Stimulated activated CD4-positive, alpha-beta T cell treated with anti-CD3 and anti-CD28 coated beads, Interleukin-1b, Interleukin-23, amount 100 ng/mL, for 1 hour (primary cell): Measurements from ENCODE around the gene TNFRSF21.
A peak's percentile ranks its signal among the peaks of the same experiment; 100 is the strongest.
"Not testable (repeated sequence)": the region's sequence is repeated elsewhere in the genome, so short reads cannot be mapped to it uniquely, and the experiment has no call there.

ENCODE experiments used
- DNase-seq, 2 donors: peaks; one replicate each; pipeline ENCODE4 v3.0.0-alpha.2; 2020; ENCODE audit warnings: low read depth in 2 of 2

The TNFRSF21 gene

GRCh38 chr6:47309291-47310130 lies at the start of gene TNFRSF21:
TNFRSF21 (minus strand) TSS chr6:47309905; CDS start chr6:47309511, 394 bp downstream.
- peak in 1 of 2 donors; percentile 55 for DNase-seq

DNA sequence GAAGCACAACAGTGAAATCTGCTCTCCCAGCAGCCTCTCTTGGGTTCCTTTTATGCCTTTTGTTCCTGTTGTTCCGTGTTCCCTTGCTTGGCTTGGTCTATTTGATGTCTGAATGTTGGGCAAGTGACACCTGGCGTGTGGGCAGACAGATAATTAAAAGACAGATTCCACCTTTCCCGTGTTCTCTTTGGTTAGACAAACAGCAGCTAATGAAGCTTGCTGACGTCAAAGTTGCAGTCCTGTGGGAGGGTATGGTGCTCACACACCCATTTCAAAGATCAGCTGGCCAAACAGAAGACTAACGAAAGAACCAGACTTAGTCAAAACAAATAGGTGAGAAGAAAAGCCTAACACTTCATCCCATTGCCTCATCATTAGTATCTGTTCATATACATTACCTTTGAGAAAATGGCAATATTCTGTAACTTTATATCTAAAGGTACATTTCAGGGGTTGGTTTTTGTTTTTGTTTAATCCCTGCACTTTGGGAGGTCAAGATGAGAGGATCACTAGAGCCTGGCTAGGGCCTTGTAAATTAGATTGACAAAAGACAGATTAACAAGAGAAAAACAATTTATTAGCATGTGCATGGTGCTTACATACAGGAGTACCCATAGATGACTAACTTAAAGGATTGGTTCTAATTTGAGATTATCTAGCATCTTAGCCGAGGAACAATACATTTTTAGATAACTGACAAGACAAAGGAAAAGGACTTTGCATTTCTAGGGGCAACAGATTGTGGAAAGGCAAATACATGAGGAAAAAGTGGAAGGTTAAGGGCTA lies 48.9 kb upstream of the TNFRSF21 start:
- DNase-seq: no peak

DNA sequence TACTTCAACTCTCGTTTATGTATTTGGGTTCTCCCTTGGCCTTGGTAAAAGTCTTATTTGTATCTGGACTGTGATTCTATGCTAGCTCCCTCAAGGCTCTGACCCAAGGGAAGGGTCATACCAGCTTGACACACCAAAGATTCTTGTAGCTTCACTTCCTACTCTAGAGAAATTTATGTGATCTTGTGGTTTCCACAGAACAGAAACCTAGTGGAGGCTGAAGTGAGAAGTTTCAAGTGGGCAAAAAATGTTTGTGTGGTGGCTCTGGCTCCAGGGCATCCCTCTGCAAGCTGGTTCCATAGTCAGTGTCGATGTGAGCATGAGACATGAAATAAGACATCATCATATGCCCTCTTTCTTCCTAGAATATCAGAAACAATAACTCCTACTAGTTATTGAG lies 48.1 kb upstream of the TNFRSF21 start:
- DNase-seq: no peak

- no peak for DNase-seq
Observed at GRCh38 chr6:47355496-47355895, 45.8 kb upstream of the TNFRSF21 start.

DNA sequence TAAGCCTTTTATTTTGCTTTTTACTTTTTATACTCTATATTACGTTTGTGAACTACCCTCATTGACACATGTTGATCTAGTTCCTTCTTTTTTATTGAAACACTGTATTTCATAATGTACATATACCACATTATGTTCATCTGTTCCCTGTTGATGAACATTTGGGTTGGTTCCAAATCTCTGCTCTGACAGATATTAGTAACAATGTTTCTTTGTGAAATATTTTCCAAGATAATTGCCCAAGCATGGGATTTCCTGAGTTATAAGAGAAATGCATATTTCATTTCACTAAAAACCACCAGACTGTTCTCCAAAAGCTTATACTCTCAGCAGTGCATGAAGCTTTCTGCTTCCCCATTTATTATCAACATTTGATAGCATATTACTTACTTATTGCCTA lies 44.2 kb upstream of the TNFRSF21 start:
- no peak for DNase-seq

GRCh38 chr6:47352966-47353365 lies 43.3 kb upstream of the TNFRSF21 start:
- no peak for DNase-seq

DNA sequence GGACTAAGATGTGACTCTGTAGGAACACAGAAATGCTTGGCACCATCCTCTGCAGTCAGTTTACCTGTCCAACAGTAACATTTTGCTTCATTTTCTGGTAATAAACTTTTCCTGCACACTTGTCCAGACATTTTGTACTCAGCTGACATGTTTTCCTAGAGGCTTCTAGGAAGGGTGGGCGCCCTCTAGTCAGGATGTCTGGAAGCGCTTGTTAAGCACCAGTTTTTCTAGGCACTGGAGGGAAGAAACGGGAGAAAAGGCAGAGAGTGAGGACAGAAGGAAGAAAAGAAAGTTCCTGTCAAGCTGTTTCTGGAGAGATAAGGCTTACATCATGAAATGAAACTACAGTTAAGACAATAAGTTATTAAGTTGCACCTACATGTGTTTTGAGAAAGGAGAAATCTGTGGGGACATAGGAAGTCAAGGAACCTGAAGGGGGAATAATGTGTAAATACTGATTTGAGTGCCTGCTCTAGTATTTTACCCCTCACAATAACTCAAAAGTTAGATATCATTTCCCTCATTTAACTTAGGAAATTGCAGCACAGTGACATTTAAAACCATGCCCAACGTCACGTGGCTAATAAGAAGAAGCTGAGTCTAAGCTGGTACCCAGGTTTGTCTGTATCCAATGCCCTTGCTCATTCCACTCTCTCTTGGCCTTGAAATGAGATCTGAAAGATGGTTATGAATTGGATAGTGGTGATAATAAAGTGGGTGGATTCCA lies 42.7 kb upstream of the TNFRSF21 start:
- DNase-seq: no peak

DNA sequence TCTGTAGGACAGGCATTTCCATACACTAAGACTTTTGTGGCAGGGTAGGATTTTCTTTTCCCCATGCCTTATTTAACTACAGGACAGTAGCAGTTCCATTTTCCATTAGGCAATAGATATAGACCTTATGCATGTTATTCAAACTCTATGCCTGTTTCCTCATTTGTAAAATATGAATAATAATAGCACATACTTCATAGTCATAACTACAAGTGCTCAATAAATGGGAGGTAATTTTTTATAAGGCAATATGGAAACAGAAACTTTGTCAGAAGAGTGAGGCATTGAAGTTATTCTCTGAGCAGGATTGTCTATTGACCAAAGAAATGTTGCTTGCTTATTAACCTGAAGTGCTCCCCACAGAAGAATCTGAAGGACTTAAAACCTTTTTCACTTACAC lies 41.9 kb upstream of the TNFRSF21 start:
- no peak for DNase-seq

DNA sequence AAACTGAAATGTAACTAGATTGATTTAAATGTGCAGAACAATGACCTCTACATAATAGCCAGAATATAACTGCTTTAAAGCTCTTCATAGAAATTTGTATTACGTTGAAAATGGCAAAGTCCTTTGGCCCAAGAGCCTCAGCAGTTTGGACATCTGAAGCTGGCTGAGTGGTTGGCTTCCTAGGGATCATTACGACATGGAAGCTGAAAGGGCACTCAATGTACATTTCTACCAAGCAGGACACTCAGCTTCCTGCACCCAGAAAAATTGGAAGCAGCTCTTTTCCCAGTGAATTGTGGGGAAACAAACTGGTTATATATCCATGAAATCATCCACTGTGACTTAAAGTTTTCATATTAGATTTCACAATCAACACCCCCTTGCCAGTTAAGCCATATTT lies 40.2 kb upstream of the TNFRSF21 start:
- DNase-seq: no peak

DNA sequence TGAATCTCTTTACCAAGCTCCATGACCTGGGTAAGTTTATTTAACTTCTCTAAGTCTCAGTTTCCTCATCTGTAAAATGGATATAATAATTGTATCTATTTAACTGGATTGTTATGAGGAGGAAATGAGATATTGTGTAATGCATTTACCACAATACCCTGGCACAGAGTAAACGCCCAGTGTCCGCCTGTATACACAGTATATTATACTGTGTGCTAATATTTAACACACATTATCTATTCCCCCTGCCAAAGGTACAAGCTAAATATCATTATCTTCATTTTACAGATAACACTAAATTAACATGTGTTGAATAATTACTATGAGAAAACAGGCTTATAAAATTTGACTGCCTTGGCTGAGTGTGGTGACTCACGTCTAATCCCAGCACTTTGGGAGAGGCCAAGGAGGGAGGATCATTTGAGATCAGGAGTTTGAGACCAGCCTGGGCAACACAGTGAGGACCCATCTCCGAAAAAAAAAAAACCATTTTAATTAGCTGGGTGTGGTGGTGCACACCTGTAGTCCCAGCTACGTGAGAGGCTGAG lies 38.7 kb upstream of the TNFRSF21 start:
- DNase-seq: no peak

DNA sequence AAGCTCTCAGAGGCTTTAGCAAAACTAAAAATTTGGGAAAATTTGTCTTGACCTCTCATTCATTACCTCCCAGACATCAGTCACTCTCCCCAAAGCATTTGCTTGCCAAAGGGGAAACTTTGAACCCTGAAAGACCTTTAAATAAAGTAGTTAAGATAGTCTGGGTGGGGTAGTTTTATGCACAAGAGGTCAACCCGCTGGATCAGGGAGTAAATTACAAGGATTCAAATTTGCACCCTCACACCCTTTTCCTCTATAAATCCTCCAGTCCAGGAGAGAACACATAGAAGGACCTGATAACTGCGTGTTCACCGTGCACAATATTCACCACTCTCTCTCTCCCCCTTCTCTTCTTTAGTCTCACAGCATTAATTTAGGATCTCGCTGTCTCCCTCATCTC lies 36.1 kb upstream of the TNFRSF21 start:
- DNase-seq: no peak

DNA sequence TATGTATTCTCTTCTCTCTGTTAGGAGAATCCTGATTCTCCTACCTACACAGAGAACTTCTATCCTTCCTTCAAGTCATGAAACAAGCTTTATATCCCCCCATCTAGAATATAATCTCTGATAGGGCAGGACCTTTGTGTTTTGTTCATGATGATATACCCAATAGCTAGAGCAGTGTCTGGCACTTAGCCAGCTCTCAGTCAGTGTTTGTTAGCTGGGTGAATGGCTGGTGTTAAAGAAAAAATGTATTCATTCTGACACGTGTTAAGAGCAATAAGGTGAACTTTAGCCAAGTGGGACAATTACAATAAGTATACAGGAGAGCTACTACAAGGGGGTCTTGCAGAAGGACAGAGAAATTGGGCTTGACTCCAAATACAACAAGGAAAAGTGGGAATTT lies 34.3 kb upstream of the TNFRSF21 start:
- no peak for DNase-seq

GRCh38 chr6:47343600-47343999 lies 33.9 kb upstream of the TNFRSF21 start:
- no peak for DNase-seq

- no peak for DNase-seq
Observed at GRCh38 chr6:47342824-47343223, 33.1 kb upstream of the TNFRSF21 start.

DNA sequence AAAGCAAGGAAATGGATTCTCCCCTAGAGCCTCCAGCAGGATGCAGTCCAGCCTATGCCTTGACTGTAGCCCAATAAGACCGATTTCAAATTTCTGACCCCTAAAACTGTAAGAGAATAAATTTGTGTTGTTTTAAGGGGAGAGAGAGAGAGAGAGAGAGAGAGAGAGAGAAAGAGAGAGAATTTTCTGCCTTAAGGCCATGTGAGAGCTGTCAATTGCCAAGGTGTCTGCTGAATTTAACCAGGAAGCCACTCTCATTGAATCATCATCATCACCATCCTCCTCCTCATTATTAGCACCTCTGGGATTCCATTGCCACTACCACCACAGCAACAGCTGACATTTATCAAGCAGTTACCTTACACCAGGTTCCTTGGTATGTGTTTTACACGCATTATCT lies 27.8 kb upstream of the TNFRSF21 start:
- DNase-seq: no peak

GRCh38 chr6:47336334-47336733 lies 26.6 kb upstream of the TNFRSF21 start:
- DNase-seq: no peak

DNA sequence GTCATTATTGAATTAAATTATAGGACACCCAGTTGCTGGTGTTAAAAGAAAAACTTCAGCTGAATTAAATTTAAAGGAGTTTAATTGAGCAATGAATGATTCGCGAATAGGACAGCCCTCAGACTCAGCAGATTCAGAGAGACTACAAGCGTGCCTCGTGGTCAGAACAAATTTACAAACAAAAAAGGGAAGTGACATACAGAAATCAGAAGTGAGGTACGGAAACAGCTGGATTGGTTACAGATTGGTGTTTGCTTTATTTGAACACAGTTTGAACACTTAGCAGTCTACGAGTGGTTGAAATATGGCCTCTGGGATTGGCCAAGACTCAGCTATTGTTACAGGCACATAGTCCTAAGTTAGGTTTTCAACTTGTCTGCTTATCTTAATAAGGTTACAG lies 25.8 kb upstream of the TNFRSF21 start:
- DNase-seq: no peak

DNA sequence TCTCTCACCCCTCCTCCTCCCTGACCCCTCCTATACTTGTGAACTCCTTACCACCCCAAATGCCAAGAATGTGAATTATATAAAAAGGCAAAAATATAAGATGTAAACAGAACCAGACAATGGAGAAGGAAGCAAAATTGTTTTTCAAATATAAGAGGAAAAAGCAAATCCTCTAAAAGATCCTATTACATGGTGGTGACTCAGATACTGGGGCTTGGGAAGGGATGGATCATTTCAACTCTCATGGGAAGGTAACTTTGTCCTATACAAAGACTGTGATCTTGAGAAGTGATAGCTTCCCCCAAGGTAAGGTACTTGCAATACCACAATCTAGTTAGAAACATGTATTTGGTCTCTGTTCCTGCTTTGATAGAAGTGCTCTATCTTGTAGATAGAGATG lies 24.6 kb upstream of the TNFRSF21 start:
- no peak for DNase-seq

GRCh38 chr6:47328606-47329005 lies 18.9 kb upstream of the TNFRSF21 start:
- not testable (repeated sequence) for DNase-seq

GRCh38 chr6:47328139-47328538 lies 18.4 kb upstream of the TNFRSF21 start:
- DNase-seq: not testable (repeated sequence)

DNA sequence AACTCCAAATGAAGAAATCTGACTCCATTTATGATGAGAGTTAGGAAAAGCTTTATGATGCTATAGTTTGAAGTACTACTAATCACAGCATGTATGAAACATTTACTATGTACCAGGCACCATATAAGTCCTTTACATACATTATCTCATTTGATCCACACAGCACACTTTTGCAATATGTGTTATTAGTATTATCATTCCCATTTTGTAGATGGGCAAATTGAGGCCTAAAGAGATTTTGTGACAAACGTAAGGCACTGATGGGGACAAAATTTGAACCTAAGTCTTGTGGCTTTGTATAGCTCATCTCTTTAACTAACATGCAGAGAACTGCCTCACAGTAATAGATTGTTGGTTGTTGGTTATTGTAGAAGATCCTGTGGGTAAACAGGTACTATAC lies 14.2 kb upstream of the TNFRSF21 start:
- no peak for DNase-seq

GRCh38 chr6:47323321-47323720 lies 13.6 kb upstream of the TNFRSF21 start:
- DNase-seq: no peak
